GM12801 (cell line): Measurements from ENCODE around the gene OR4C13.
"Not testable (repeated sequence)": the region's sequence is repeated elsewhere in the genome, so short reads cannot be mapped to it uniquely, and the experiment has no call there.

ENCODE experiments used
- CTCF ChIP-seq: IDR thresholded peaks from one replicate; pipeline ENCODE4 v1.5.1; 2011; ENCODE audit warnings: control low read depth; ENCODE audit not compliant: insufficient read length; ENCODE audit errors: extremely low read depth

The OR4C13 gene

GRCh38 chr11:49952091-49952490 lies at the start of gene OR4C13:
Gene OR4C13, plus strand, starts transcription at chr11:49952391. Its CDS starts 32 bp downstream, at chr11:49952423.
- TF ChIP-seq CTCF = no peak

- TF ChIP-seq CTCF = not testable (repeated sequence)
These were observed 30.2 kb downstream of the OR4C13 start, which contains the start of gene OR4C12 for GRCh38 chr11:49982435-49982834. Gene OR4C12, minus strand, starts transcription at chr11:49982535. Its CDS starts 34 bp downstream, at chr11:49982501.

- TF ChIP-seq CTCF = no peak
These were observed 43.4 kb downstream of the OR4C13 start for GRCh38 chr11:49995565-49995964.
